ENCODE data around the gene RAB17.
"Not testable (repeated sequence)": the region's sequence is repeated elsewhere in the genome, so short reads cannot be mapped to it uniquely, and the experiment has no call there.

Gene RAB17

GRCh38 chr2:237623428-237624403 lies 33.2 kb upstream of the RAB17 start:
- DNase-seq = no peak

GRCh38 chr2:237618449-237618848 lies 27.9 kb upstream of the RAB17 start:
- no peak for DNase-seq

DNA sequence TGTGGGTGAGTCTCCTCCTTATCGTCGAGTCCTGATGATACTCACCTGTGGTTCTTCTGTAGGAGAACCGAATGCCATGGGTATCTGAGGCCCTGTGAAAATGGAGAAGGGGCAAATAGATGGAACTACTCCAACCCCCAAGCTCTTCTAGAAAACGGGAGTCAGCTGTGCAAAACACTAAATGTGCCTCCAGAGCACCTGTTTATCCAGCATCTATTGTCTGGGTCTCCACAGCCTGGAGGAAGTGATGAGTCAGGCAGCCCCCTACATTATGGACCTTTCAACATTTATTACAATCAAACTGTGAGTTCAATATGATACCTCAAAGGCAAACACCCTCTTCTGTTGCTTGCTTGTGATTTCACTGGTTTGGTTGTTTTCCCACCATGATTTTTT lies 27.1 kb upstream of the RAB17 start:
- DNase-seq = no peak

- peak in 1 of 2 experiments; percentile 57 for DNase-seq
Measured at GRCh38 chr2:237616734-237617586, 26.4 kb upstream of the RAB17 start.

GRCh38 chr2:237616373-237616733 lies 25.8 kb upstream of the RAB17 start:
- no peak for DNase-seq

DNA sequence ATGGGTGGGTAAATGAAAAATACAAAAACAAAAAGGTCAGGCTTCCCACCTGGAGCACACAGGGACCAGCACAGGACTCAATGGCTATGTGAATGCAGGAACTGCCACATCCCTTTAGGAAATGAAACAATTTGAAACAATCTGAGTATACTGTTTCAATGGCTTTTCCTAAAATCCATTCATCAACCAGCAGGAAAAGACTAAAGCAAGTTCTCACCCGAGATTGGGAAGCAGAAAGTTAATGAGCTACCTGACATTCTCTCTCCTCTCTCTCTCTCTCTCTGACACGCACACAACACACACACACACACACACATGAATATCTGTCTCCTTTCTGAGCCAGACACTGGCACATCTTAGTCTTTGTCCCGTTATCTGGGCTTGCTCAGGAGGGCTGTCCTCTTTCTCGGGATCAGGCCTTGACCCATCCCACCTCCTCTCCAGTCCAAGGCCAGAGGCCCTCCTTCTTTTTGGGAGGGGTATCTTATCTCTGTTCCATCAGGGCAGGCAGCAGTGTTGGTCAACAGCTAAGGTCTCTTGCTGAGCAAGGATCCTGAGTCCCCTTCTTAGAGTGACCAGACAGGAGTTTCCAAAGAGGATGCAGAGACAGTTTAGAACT lies 25.2 kb upstream of the RAB17 start:
- DNase-seq = no peak

DNA sequence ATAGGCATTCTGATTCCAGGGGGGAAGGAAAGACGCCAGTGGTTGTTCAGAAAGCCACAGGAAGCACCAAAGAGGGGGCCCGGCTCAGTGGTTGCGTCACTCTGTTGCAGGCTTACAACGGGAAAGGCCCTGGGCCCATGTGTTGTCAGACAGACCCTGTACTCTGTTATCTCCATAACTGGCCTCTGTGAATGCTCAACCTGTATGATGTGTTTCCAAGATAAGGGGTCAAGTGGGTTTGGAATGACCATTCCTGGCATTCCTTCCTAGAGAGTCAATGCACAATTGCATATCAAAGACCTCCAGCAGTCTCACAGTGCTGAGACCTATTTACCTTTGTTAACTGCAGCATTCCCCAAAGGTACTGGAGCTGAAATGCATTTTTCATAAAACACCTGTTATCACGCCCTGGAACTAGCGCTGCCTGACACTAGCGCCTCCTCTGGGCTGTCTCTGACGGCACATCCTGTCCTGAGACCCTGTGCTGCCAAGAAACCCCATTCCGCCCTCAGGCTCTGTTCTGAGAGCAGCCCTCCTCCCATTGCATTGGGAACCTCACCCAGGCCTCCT lies 23.7 kb upstream of the RAB17 start:
- peak in 1 of 2 experiments; percentile 64 for DNase-seq

GRCh38 chr2:237613679-237614078 lies 23.1 kb upstream of the RAB17 start:
- DNase-seq = no peak

DNA sequence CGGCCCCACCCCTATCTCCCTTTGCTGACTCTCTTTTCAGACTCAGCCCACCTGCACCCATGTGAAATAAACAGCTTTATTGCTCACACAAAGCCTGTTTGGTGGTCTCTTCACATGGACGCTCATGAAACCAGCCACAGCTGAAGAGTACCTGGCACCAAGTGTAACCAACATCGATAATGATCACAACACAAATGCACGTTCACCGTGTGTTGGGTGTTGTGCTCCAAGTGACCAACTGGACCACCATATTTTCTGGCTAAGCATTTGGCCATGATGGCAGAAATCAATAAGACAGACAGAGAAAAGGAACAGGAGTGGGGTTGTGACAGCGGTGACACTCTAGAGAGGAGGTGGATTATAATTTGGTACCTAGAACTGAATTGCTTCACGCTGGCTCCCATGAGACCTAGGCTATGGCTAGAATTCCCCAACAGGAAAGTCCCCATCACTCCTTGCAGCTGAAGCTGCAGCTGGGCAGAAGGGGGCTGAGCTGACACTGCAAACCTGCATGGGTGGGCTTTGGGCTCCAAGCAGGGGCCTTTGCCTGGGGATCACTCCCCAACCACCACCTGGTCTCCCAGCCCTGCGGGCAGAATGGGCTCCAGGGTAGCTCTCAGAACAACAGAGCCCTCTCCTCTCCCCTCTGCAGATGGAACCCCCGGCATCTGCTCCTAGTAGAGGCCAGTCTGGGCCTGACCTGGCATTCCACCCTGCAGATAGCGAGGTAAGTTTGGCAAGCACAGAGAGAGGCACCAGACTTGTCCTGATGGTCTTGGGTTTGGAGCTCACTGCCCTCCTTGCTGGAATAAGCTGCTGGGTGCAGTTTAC lies 22.2 kb upstream of the RAB17 start:
- DNase-seq = no peak

GRCh38 chr2:237606522-237606921 lies 16.0 kb upstream of the RAB17 start:
- not testable (repeated sequence) for DNase-seq

GRCh38 chr2:237604960-237605359 lies 14.4 kb upstream of the RAB17 start:
- peak in 1 of 2 experiments; percentile 18 for DNase-seq

DNA sequence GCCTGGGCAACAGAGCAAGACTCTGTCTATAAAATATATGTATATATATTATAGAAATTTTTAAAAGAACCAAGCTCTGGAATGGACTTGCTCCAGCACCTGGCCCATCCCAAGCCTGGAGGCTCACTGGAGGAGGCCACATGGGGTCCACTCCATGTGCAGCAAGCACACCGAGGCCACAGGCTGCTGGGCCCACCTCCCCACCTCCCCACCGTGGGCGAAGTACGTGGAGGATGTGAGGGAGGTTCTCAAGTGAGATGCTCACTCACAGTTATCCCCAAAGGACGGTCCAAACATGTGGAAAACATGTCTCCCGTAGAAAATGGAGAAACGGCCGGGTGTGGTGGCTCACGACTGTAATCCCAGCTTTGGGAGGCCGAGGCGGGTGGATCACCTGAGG lies 13.9 kb upstream of the RAB17 start:
- no peak for DNase-seq

DNA sequence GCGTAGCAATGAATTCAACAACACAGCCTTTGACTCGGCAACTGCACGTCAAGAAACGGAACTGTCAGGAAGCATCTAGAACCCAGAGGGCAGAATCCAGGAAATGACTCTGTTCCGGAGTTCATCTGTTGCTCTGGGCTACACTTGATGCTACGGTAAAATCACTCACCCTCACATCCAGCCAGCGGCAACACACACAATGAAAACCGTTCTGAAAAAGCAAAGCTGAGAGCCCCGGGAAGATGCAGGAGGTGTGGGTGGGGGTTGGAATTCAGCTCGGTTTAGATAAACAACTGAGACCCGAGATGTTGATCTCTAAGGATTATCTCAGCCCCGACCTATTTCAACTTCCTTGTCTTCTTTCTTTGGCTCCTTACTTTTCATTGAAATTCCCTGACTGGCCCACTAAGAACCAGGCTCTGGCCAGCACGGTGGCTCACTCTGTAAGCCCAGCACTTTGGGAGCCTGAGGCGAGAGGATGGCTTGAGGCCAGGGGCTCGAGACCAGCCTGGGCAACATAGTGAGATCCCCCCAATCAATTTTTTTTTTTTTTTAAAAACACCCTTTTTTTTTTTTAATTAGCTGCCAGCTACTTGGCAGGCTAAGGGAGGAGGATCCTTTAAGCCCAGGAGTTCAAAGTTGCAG lies 13.3 kb upstream of the RAB17 start:
- DNase-seq = peak in 1 of 2 experiments; percentile 28

DNA sequence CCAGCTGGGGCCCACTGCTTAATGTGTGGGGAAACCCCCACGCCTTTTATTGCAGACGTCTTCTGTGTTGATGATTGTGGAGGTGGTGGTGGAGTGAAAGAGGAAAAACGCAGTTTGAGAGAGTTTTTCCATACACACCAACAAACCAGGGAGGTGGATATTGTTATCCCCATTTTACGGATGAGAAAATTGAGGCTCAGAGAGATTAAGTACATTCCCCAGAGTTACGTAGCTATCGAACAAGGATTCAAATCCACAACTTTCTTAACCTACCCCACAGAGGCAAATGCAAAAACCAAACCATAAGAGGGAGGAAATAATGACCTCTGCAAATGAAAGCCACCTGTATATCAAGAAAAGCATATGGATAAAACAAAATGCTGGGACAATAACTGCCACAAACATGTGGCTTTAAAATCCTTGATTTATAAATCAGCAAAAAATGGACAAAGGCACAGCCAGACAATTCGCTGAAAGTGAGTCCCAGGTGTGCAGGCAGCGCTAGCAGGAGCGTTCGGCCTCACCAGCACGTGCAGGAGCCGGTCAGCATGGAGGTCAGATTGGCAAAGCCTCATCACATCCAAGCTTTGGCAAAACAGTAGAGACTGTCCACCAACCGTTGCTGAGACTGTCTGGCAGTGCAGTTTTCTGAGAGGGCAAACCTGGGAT lies 12.6 kb upstream of the RAB17 start:
- DNase-seq = no peak

DNA sequence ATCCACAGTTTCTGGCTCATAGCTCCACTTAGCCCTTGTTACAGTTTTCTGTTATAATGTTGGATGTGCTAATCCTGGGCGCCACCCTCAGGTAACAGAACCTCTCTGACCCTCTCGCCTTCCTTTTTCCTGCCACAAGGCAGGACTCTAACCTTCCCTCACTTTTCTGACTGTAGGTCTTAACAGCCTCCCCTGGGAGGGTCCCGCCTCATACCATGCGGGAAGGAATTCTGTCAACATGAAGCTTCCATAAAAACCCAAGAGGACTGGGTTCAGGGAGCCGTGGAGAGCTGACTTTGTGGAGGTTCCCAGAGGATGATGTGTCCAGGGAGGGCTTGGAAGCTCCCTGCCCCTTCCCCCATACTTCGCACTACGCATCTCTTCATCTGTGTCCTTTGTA lies 11.9 kb upstream of the RAB17 start:
- no peak for DNase-seq

DNA sequence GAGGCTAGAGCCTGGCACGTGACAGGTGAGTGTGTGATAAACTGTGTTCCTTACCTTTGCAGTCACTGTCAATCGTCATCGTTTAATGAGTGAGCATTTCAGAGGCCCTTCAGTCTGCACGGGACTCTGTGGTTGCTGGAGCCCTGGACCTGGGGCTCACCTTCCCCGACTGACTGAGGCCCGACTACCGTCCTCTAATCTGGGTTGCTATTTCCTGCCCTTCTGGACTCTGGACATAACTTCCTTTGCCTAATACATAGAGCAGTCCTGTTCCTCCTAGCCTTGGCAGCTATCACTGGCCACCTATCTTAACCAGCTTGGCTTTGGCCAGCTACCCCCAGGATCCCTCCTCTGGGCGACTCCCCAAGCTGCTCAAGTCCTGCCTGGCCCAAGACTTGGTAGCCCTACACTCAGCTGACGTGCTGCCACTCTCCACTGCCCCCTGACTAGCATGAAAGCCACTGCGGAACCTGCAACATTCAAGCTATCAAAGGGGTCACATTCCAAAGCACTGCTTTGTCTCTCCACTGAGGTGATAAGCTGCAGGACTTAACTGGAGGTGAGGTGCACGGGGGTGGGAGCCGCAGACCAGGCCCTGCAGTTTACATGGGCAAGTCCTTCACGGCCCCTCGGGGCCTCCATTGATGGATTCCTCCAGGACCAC lies 11.1 kb upstream of the RAB17 start:
- no peak for DNase-seq

- DNase-seq = no peak
Measured at GRCh38 chr2:237600205-237600846, 9.8 kb upstream of the RAB17 start.

DNA sequence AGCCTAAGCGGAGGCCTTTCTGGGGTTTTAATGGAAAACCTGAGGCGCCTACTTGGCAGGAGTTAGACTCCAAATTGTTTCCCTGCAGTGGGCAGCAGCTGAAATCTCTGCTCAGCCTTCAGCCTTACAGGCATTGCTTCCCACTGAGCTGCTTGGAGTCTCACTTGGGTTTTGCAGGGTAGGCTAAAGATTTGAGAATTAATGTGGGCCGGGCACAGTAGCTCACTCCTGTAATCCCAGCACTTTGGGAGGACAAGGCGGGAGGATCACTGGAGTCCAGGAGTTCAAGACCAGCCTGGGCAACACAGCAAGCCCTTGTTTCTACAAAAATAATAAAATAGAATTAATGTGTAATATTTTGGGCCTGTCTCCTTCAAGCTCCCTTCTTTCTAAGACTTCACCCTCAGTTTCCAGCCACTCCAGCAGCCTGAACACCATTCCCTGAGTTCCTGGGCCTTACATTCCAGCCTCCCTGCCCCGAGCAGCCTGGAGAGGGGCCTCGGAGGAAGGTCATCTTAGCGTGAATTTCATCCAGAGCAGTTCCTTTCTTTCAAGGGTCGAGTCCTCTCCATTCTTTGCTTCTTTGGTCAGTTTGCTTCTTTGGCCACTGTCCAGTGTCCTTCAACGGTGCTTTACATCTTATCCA lies 9.1 kb upstream of the RAB17 start:
- DNase-seq = no peak
